NK-92 (cell line): Measurements from ENCODE around the gene HSD11B2.

Experiments
- DNase-seq: peaks from one replicate; lab custom pipeline; 2025; ENCODE audit not compliant: unreplicated experiment; lab: John Stamatoyannopoulos, UW

Gene HSD11B2

GRCh38 chr16:67470359-67470758 lies 39.4 kb downstream of the HSD11B2 start:
- no peak for DNase-seq

GRCh38 chr16:67471758-67472384 lies 41.0 kb downstream of the HSD11B2 start:
- DNase-seq, result no peak

GRCh38 chr16:67474551-67475455 lies 43.9 kb downstream of the HSD11B2 start:
- no peak for DNase-seq

- DNase-seq, result no peak
Measured at GRCh38 chr16:67477960-67478554, 47.1 kb downstream of the HSD11B2 start.

GRCh38 chr16:67480833-67481560 lies 50.1 kb downstream of the HSD11B2 start, which contains the start of gene ATP6V0D1:
Gene ATP6V0D1, minus strand, starts transcription at chr16:67481157. Its CDS starts 71 bp downstream, at chr16:67481086.
- DNase-seq, result peak; percentile 77

- DNase-seq, result no peak
Measured at GRCh38 chr16:67481561-67482232, 50.8 kb downstream of the HSD11B2 start.

GRCh38 chr16:67482233-67482924 lies 51.5 kb downstream of the HSD11B2 start:
- DNase-seq, result no peak

GRCh38 chr16:67483150-67483549 lies 52.2 kb downstream of the HSD11B2 start, which contains the start of gene AGRP:
Gene AGRP, minus strand, starts transcription at chr16:67483547. Its CDS starts 149 bp downstream, at chr16:67483398.
- no peak for DNase-seq

- DNase-seq, result no peak
Measured at GRCh38 chr16:67483731-67484525, 53.0 kb downstream of the HSD11B2 start.

- no peak for DNase-seq
Measured at GRCh38 chr16:67486805-67487204, 55.9 kb downstream of the HSD11B2 start.
